Measurements from ENCODE around the gene FOXP1. TPM values are rescaled to one million over a fixed set of nuclear protein-coding genes. Genes with fewer than 3 reads are reported as not detected.

FOXP1 gene
- total RNA-seq, 2 experiments from 2014 or later: 493 to 508 TPM

DNA sequence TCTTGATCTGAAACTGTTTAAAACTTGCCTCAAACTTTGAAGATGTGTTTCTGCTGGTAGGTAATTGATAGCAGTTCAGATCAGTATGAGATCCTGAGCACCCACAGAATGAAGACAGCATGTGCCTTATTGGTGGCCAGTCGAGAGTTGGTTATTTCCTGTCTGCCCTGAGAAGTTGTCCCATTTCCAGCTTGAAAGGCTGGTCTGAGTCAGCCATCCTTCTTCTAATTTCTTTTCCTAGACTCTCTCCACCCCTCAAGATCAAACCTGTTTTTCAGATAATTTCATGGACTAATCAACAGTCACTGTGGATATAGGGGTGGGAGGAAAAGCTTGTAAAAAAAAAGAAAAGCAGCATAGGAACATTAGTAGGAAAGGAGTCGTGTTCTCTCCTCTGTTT lies 464.4 kb downstream of the FOXP1 start:
- DNase-seq (no peak), ATAC-seq (ENCODE audit: poor library complexity) (peak; percentile 24)
- ChIA-PET CTCF (interaction anchor here (1.1 kb wide), 1 partner anchor 11 kb away, joined by 4 read pairs; no protein-coding TSS in a partner anchor), POLR2A (interaction anchor here (0.6 to 1.5 kb wide), 4 partner anchors 9 to 257 kb away, joined by 3 to 8 read pairs (median 4); no protein-coding TSS in a partner anchor)
- H3K27me3 ChIP-seq (ENCODE audit: control insufficient read depth in 1 of 2, insufficient read depth in 2 of 2, low read length in 2 of 2): no peaks in the 10 kb centered on the region
- peaks cover 48% of the 10 kb centered on the region for H3K36me3 ChIP-seq (ENCODE audit: insufficient read depth, low read length)
- H3K4me1 ChIP-seq (ENCODE audit: insufficient read depth, low read length): peaks cover 42% of the 10 kb centered on the region
- Mint-ChIP-seq H3K36me3 (ENCODE audit: low read depth) (peaks cover 91% of the 10 kb centered on the region), H3K4me3 (peak overlapping the region; percentile 32), H3K9me3 (no peaks in the 10 kb centered on the region), H3K27ac (peak overlapping the region; percentile 73), H3K27me3 (no peaks in the 10 kb centered on the region), H3K4me1 (ENCODE audit: low read depth) (peaks cover 96% of the 10 kb centered on the region)
- no peak overlapping the region for H3K4me3 ChIP-seq (ENCODE audit: low read length)
- intact Hi-C loops (cut with DNase I, micrococcal nuclease): no loop called here
- TF ChIP-seq CTCF (IDR thresholded peaks at IDR 0.05): no peak
- H3K9me3 ChIP-seq (ENCODE audit: control insufficient read depth in 1 of 2, insufficient read depth in 1 of 2, low read length in 2 of 2): no peaks in the 10 kb centered on the region
- no peak overlapping the region for H3K27ac ChIP-seq (ENCODE audit: low read depth in 1 of 2, low read length in 2 of 2)

DNA sequence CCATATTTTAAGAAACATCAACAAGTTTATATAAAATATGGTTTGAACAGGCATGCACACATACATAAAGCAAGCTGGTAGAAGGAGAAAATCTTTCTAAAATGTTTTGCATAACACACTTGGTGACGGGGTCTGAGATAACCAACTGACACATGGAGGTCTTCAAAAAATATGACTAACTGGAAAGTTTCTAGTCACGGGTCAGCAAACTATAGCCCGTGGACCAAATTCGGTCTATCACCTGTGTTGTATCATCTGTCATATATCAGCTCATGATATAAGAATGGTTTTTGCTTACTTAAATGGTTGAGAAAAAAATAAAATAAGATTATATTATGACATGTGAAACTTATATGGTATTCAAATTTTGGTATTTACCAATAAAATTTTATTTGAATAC lies 465.1 kb downstream of the FOXP1 start:
- Histone ChIP-seq H3K4me3 (ENCODE audit: low read length) (no peak overlapping the region), H3K27ac (ENCODE audit: low read depth in 1 of 2, low read length in 2 of 2) (no peak overlapping the region), H3K27me3 (ENCODE audit: control insufficient read depth in 1 of 2, insufficient read depth in 2 of 2, low read length in 2 of 2) (no peaks in the 10 kb centered on the region), H3K9me3 (ENCODE audit: control insufficient read depth in 1 of 2, insufficient read depth in 1 of 2, low read length in 2 of 2) (no peaks in the 10 kb centered on the region), H3K4me1 (ENCODE audit: insufficient read depth, low read length) (peaks cover 41% of the 10 kb centered on the region), H3K36me3 (ENCODE audit: insufficient read depth, low read length) (peaks cover 51% of the 10 kb centered on the region)
- peaks cover 93% of the 10 kb centered on the region for H3K36me3 Mint-ChIP-seq (ENCODE audit: low read depth)
- intact Hi-C loops (cut with DNase I, micrococcal nuclease): no loop called here
- no peaks in the 10 kb centered on the region for H3K9me3 Mint-ChIP-seq
- no peak for DNase-seq
- H3K4me3 Mint-ChIP-seq: no peak overlapping the region
- H3K27me3 Mint-ChIP-seq: no peaks in the 10 kb centered on the region
- H3K27ac Mint-ChIP-seq: peak overlapping the region; percentile 67
- H3K4me1 Mint-ChIP-seq (ENCODE audit: low read depth): peaks cover 98% of the 10 kb centered on the region
- ATAC-seq (ENCODE audit: poor library complexity): no peak
- TF ChIP-seq CTCF (IDR thresholded peaks at IDR 0.05): no peak
- POLR2A ChIA-PET: interaction anchor here (0.5 to 1.5 kb wide), 5 partner anchors 8 to 258 kb away, joined by 3 to 8 read pairs (median 4); no protein-coding TSS in a partner anchor
- CTCF ChIA-PET: interaction anchor here (1.1 kb wide), 1 partner anchor 12 kb away, joined by 4 read pairs; no protein-coding TSS in a partner anchor

DNA sequence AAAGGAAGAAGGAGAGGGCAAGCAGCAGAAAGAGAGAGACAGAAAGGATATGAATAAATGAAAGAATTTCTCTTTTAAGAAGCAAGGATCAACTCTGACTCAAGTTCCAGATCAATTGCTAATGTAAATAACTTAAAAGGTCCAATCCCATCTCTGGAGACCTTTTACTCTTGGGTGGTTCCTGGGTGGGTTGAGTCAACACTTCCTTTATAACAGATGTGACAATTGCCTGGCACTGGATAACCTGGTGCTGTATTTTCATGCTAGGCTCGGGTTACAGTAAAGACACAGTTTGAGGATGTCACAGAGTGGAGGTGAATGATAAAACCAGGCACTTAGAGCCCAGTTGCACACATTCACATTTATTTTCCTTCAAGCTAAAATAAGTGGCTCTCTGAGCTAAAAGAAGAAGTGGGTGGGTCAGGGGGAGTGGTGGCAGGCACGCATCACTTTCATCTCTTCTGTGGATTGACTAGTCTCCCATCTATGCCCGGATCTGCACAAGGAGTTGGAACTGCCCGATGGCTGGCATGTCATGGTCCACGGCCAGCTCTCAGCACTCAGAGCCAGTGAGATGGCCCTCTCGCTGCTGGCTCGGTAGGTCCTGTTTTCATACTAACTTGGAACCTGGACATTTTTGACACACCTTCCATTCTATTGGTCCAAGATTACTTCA lies 465.8 kb downstream of the FOXP1 start:
- Histone ChIP-seq H3K36me3 (ENCODE audit: insufficient read depth, low read length) (peaks cover 52% of the 10 kb centered on the region), H3K4me1 (ENCODE audit: insufficient read depth, low read length) (peaks cover 34% of the 10 kb centered on the region), H3K9me3 (ENCODE audit: control insufficient read depth in 1 of 2, insufficient read depth in 1 of 2, low read length in 2 of 2) (no peaks in the 10 kb centered on the region), H3K27ac (ENCODE audit: low read depth in 1 of 2, low read length in 2 of 2) (peak overlapping the region in 1 of 2 donors; percentile 12), H3K27me3 (ENCODE audit: control insufficient read depth in 1 of 2, insufficient read depth in 2 of 2, low read length in 2 of 2) (no peaks in the 10 kb centered on the region), H3K4me3 (ENCODE audit: low read length) (no peak overlapping the region)
- no peak for TF ChIP-seq CTCF (IDR thresholded peaks at IDR 0.05)
- POLR2A ChIA-PET: interaction anchor here (0.5 to 1.5 kb wide), 4 partner anchors 8 to 31 kb away, joined by 3 to 8 read pairs (median 4); no protein-coding TSS in a partner anchor
- ATAC-seq (ENCODE audit: poor library complexity) (no peak), DNase-seq (peak in 1 of 14 experiments; percentile 29)
- Mint-ChIP-seq H3K27me3 (no peaks in the 10 kb centered on the region), H3K9me3 (no peaks in the 10 kb centered on the region), H3K4me3 (no peak overlapping the region), H3K4me1 (ENCODE audit: low read depth) (peaks cover 97% of the 10 kb centered on the region), H3K36me3 (ENCODE audit: low read depth) (peaks cover 92% of the 10 kb centered on the region), H3K27ac (peak overlapping the region; percentile 67)
- intact Hi-C loops (cut with DNase I, micrococcal nuclease): no loop called here
- CTCF ChIA-PET: interaction anchor here (1.1 kb wide), 1 partner anchor 13 kb away, joined by 4 read pairs; no protein-coding TSS in a partner anchor
